K562 (cell line): ENCODE results near the gene ZNF512B. TPM values are rescaled to one million over a fixed set of nuclear protein-coding genes. Genes with fewer than 3 reads are reported as not detected.

Experiments used
- ASH1L ChIP-seq: fragments of 450-650 bp; IDR thresholded peaks from 2 replicates; pipeline ENCODE4 v1.6.1; 2018; ENCODE audit warnings: borderline replicate concordance, mild to moderate bottlenecking, low read depth; ENCODE audit not compliant: partially characterized antibody
- RBM34 ChIP-seq: fragments of 200-400 bp; formaldehyde crosslinking; IDR thresholded peaks from 2 replicates; pipeline ENCODE4 v1.6.1; 2018; ENCODE audit warnings: low read length, borderline replicate concordance; ENCODE audit not compliant: insufficient read depth
- RERE ChIP-seq: sonication (generic); formaldehyde crosslinking; IDR thresholded peaks from 2 replicates; pipeline ENCODE4 v1.8.0; 2023; ENCODE audit warnings: missing genetic modification reagents, mild to moderate bottlenecking, borderline replicate concordance
- STAT5A ChIP-seq: IDR thresholded peaks from 2 replicates; pipeline ENCODE4 v1.6.1; 2012; ENCODE audit warnings: low read length, inconsistent platforms, borderline replicate concordance
- ZBTB17 ChIP-seq: fragments of 450-650 bp; formaldehyde crosslinking; IDR thresholded peaks from 2 replicates; pipeline ENCODE4 v1.4.0; 2020; ENCODE audit warnings: mild to moderate bottlenecking
- ZNF217 ChIP-seq: sonication (generic); formaldehyde crosslinking; IDR thresholded peaks from 2 replicates; pipeline ENCODE4 v1.8.0; 2022; ENCODE audit warnings: mild to moderate bottlenecking, missing genetic modification reagents
- ZNF384 ChIP-seq: IDR thresholded peaks from 2 replicates; pipeline ENCODE4 v1.6.1; 2012; ENCODE audit warnings: low read depth, low read length, improper control_type of control experiment
- polyA plus RNA-seq, 8 experiments: library from polyadenylated mRNA; depleted of rRNA in 4 of 8; stranded (reverse) in 5 of 8; unstranded in 3 of 8; fragments of >200 nt; fragmentation: Nextera tagmentation in 2 of 8; fragmentation: Illumina TruSeq in 1 of 8; extraction: Ambion mirVana in 2 of 8; extraction: Trizol in 1 of 8; gene quantifications; 2 replicates each; pipeline versions ENCODE4 v1.2.1 to v1.2.3, GENCODE V29; 2011 to 2014; ENCODE audit warnings: inconsistent platforms in 1 of 8, missing spikeins in 1 of 8
- total RNA-seq, 7 experiments: library from RNA; depleted of rRNA in 6 of 7; stranded (reverse); fragments of >200 nt in 6 of 7; fragmentation: Illumina TruSeq in 2 of 7; extraction: Trizol in 2 of 7; gene quantifications; 2 replicates each; pipeline versions ENCODE4 v1.2.1 to v1.2.3, GENCODE V29; 2011 to 2021; ENCODE audit warnings: low replicate concordance in 1 of 7

ZNF512B gene
- total and polyA plus RNA-seq, 9 of the 15 experiments (the other 6 are each of a cell fraction or from before 2014, with no cell fraction given): 0.01 to 27.8 (median 8.2) TPM

- TF ChIP-seq RERE (CRISPR knock-in tag) (no peak), RBM34 (no peak), ZBTB17 (CRISPR knock-in tag) (no peak), STAT5A (no peak), ASH1L (no peak), ZNF217 (CRISPR knock-in tag) (no peak), ZNF384 (no peak)
- TF ChIP-seq, all 486 proteins: peak for 0
These were observed 56.0 kb downstream of the ZNF512B start (continued) for GRCh38 chr20:63913768-63914167.
